Breast epithelium (tissue), 4 donors: ENCODE data around the gene AMIGO2. TPM values are rescaled to one million over a fixed set of nuclear protein-coding genes. Genes with fewer than 3 reads are reported as not detected.
"Not testable (repeated sequence)": the region's sequence is repeated elsewhere in the genome, so short reads cannot be mapped to it uniquely, and the experiment has no call there.

Source experiments
- DNase-seq, 2 donors: peaks; one replicate each; pipeline ENCODE4 v3.0.0-alpha.2; 2019; ENCODE audit warnings: low spot score in 2 of 2
- H3K27ac ChIP-seq, 2 donors: fragments of 200-600 bp; sonication (generic) in 1 of 2; one replicate each; pipeline ENCODE4 v1.5.1; 2016 to 2019; ENCODE audit warnings: mild to moderate bottlenecking in 1 of 2
- H3K27me3 ChIP-seq, 2 donors: fragments of 200-600 bp; sonication (generic) in 1 of 2; one replicate each; pipeline versions ENCODE4 v1.5.1 to v1.6.0; 2017 to 2019; ENCODE audit warnings: control low read depth in 1 of 2, mild to moderate bottlenecking in 1 of 2
- H3K36me3 ChIP-seq: fragments of 200-600 bp; one replicate; pipeline ENCODE4 v1.5.1; 2019
- H3K4me1 ChIP-seq, 2 donors: fragments of 200-600 bp; sonication (generic); one replicate each; pipeline ENCODE4 v1.5.1; 2016 to 2019; ENCODE audit warnings: control low read depth in 1 of 2
- H3K4me3 ChIP-seq, 3 donors: fragments of 200-600 bp; sonication (generic); 1 replicate in 2 of 3; 2 replicates in 1 of 3; pipeline ENCODE4 v1.5.1; 2016 to 2019; ENCODE audit warnings: mild to moderate bottlenecking in 3 of 3, moderate library complexity in 2 of 3
- H3K9me3 ChIP-seq, 2 donors: fragments of 200-600 bp; sonication (generic) in 1 of 2; one replicate each; pipeline ENCODE4 v1.5.1; 2016 to 2019; ENCODE audit warnings: control low read depth in 1 of 2
- POLR2A ChIP-seq: fragments of 450-650 bp; IDR thresholded peaks from one replicate; pipeline ENCODE4 v1.6.1; 2016; ENCODE audit warnings: antibody characterized with exemption, mild to moderate bottlenecking, moderate library complexity
- POLR2AphosphoS5 ChIP-seq, 3 donors: sonication (generic); formaldehyde crosslinking; IDR thresholded peaks; one replicate each; pipeline ENCODE4 v1.6.1; 2017; ENCODE audit warnings: antibody characterized with exemption in 3 of 3
- intact Hi-C: fragments of 100-400 bp; cut with DNase I; formaldehyde crosslinking; loops from one replicate; pipeline ENCODE4 v1.15.1; 2023; ENCODE audit warnings: low total_unique reads
- total RNA-seq, 3 donors: library from RNA; depleted of rRNA; stranded (reverse); fragments of >200 nt; gene quantifications; one replicate each; pipeline ENCODE4 v1.1.0, GENCODE V29; 2016
- TF ChIP-seq, protein P1 (sequence below), 3 donors: fragments of 450-650 bp; IDR thresholded peaks; one replicate each; pipeline ENCODE4 v1.5.1; 2016 to 2017; ENCODE audit warnings: antibody characterized with exemption in 3 of 3, mild to moderate bottlenecking in 3 of 3, moderate library complexity in 3 of 3

AMIGO2 gene
- total RNA-seq, 3 donors from 2014 or later, result 6.7 to 57.7 (median 28.2) TPM

GRCh38 chr12:47067771-47068431, 11.9 kb downstream of the AMIGO2 start:
- Histone ChIP-seq H3K27me3 (no peaks in the 10 kb centered on the region), H3K4me1 (no peaks in the 10 kb centered on the region), H3K9me3 (no peaks in the 10 kb centered on the region), H3K36me3 (no peaks in the 10 kb centered on the region), H3K4me3 (no peak overlapping the region), H3K27ac (peak overlapping the region in 1 of 2 donors; percentile 18)
- TF ChIP-seq POLR2AphosphoS5 (IDR thresholded peaks at IDR 0.05) (no peak), POLR2A (no peak)
- TF ChIP-seq, protein P1, sequence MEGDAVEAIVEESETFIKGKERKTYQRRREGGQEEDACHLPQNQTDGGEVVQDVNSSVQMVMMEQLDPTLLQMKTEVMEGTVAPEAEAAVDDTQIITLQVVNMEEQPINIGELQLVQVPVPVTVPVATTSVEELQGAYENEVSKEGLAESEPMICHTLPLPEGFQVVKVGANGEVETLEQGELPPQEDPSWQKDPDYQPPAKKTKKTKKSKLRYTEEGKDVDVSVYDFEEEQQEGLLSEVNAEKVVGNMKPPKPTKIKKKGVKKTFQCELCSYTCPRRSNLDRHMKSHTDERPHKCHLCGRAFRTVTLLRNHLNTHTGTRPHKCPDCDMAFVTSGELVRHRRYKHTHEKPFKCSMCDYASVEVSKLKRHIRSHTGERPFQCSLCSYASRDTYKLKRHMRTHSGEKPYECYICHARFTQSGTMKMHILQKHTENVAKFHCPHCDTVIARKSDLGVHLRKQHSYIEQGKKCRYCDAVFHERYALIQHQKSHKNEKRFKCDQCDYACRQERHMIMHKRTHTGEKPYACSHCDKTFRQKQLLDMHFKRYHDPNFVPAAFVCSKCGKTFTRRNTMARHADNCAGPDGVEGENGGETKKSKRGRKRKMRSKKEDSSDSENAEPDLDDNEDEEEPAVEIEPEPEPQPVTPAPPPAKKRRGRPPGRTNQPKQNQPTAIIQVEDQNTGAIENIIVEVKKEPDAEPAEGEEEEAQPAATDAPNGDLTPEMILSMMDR (IDR thresholded peaks at IDR 0.05), result no peak
- intact Hi-C loops, result no loop called here
- DNase-seq, result no peak

GRCh38 chr12:47067176-47067575, 12.6 kb downstream of the AMIGO2 start:
- H3K4me1 ChIP-seq, result no peaks in the 10 kb centered on the region
- no peak for TF ChIP-seq POLR2A
- TF ChIP-seq, protein P1 (IDR thresholded peaks at IDR 0.05), result no peak
- no peaks in the 10 kb centered on the region for H3K9me3 ChIP-seq
- no peaks in the 10 kb centered on the region for H3K27me3 ChIP-seq
- H3K27ac ChIP-seq, result peak overlapping the region; percentile 29 to 41
- H3K4me3 ChIP-seq, result no peak overlapping the region
- no peaks in the 10 kb centered on the region for H3K36me3 ChIP-seq
- intact Hi-C loops, result no loop called here
- DNase-seq, result no peak

DNA sequence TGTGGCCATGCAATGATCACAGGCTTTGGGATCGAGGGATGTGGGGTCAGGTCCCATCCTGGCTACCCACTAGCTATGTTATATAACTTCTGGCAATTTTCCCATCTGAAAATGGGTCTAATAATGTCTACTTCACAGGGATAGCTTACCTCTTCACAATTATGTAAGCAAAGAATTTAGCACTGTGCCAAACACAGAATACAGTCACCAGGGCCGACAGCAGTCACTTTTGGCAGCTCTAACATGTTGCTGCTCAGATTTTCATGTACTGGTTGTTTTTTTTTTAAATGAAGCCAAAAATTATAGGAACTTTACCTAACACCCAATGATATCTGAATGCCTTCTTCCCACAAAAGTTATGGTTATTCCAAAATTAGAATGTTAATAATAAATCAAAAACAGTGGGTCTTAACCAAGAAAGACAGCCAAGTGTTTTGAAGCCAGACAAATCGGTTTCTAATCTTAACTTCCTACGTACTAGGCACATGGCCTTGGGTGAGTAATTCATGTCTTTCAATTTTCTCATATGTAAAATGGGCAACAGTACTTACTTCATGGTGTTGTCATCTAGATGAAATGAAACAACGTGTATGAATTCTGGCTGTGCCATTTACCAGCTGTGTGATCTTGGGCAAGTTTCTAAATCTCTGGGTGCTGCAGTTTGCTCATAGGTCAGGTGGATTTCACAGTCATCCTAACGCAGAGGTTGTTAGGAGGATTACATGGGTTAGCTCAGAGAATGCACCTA, 13.3 kb downstream of the AMIGO2 start:
- no peak for DNase-seq
- intact Hi-C loops, result no loop called here
- peak overlapping the region; percentile 37 to 41 for H3K27ac ChIP-seq

GRCh38 chr12:47065546-47065945, 14.2 kb downstream of the AMIGO2 start:
- H3K27ac ChIP-seq, result no peak overlapping the region

More for the DNA sequence above, 13.3 kb downstream of the AMIGO2 start:
- no peaks in the 10 kb centered on the region for H3K4me1 ChIP-seq
- H3K9me3 ChIP-seq, result no peaks in the 10 kb centered on the region
- H3K4me3 ChIP-seq, result no peak overlapping the region
- TF ChIP-seq, protein P1 (IDR thresholded peaks at IDR 0.05), result no peak
- no peak for TF ChIP-seq POLR2AphosphoS5 (IDR thresholded peaks at IDR 0.05)
- TF ChIP-seq POLR2A, result no peak
- no peaks in the 10 kb centered on the region for H3K36me3 ChIP-seq
- no peaks in the 10 kb centered on the region for H3K27me3 ChIP-seq

GRCh38 chr12:47058640-47059039, 21.1 kb downstream of the AMIGO2 start:
- intact Hi-C loops, result loop anchor here (10.0 kb wide), 1 partner anchor 346 kb away; no protein-coding TSS in a partner anchor
- H3K27me3 ChIP-seq, H3K9me3 ChIP-seq, H3K4me3 ChIP-seq, H3K27ac ChIP-seq, H3K36me3 ChIP-seq, H3K4me1 ChIP-seq, DNase-seq: not testable (repeated sequence)

More at GRCh38 chr12:47065546-47065945, 14.2 kb downstream of the AMIGO2 start:
- Histone ChIP-seq H3K4me3 (no peak overlapping the region), H3K36me3 (no peaks in the 10 kb centered on the region), H3K4me1 (no peaks in the 10 kb centered on the region), H3K9me3 (peaks cover 0 to 3% of the 10 kb centered on the region in 2 donors), H3K27me3 (no peaks in the 10 kb centered on the region)
- no peak for DNase-seq
- no peak for TF ChIP-seq POLR2AphosphoS5 (IDR thresholded peaks at IDR 0.05)
- TF ChIP-seq, protein P1 (IDR thresholded peaks at IDR 0.05), result no peak
- no peak for TF ChIP-seq POLR2A
- intact Hi-C loops, result no loop called here

DNA sequence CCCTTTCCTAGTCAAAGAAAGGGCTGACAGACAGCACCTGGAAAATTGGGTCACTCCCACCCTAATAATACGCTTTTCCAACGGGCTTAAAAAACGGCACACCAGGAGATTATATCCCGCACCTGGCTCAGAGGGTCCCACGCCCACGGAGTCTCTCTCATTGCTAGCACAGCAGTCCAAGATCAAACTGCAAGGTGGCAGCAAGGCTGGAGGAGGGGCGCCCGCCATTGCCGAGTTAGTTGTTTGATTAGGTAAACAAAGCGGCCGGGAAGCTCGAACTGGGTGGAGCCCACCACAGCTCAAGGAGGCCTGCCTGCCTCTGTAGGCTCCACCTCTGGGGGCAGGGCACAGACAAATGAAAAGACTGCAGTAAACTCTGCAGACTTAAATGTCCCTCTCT, 22.8 kb downstream of the AMIGO2 start:
- H3K27me3 ChIP-seq, H3K4me1 ChIP-seq, H3K36me3 ChIP-seq, H3K27ac ChIP-seq, H3K4me3 ChIP-seq, H3K9me3 ChIP-seq, DNase-seq: not testable (repeated sequence)
- intact Hi-C loops, result loop anchor here (10.0 kb wide), 1 partner anchor 348 kb away; no protein-coding TSS in a partner anchor

GRCh38 chr12:47055856-47056255, 23.9 kb downstream of the AMIGO2 start:
- H3K4me1 ChIP-seq, H3K27ac ChIP-seq, H3K27me3 ChIP-seq, H3K4me3 ChIP-seq, DNase-seq, H3K36me3 ChIP-seq: not testable (repeated sequence)
- peaks cover 8 to 15% of the 10 kb centered on the region in 2 donors for H3K9me3 ChIP-seq
- intact Hi-C loops, result loop anchor here (10.0 kb wide), 1 partner anchor 349 kb away; no protein-coding TSS in a partner anchor
